HG03159 (cell line): ENCODE results near the gene SLC9B2.

ENCODE experiments used
- ATAC-seq: cut with Tn5 transposase; IDR thresholded peaks from one replicate; pipeline ENCODE4 v1.9.1; 2021; ENCODE audit warnings: mild to moderate bottlenecking, moderate library complexity; ENCODE audit not compliant: unreplicated experiment

Gene SLC9B2

GRCh38 chr4:103079621-103080020 lies 3.1 kb upstream of the SLC9B2 start:
- no peak for ATAC-seq

GRCh38 chr4:103075894-103076746 lies 441 bp downstream of the SLC9B2 start:
- ATAC-seq = peak; percentile 52

GRCh38 chr4:103075435-103075893 lies 1.1 kb downstream of the SLC9B2 start:
- ATAC-seq = peak; percentile 0

GRCh38 chr4:103074744-103075434 lies 1.7 kb downstream of the SLC9B2 start:
- peak; percentile 44 for ATAC-seq

- no peak for ATAC-seq
Observed at GRCh38 chr4:103073792-103074438, 2.6 kb downstream of the SLC9B2 start.

- ATAC-seq = no peak
Observed at GRCh38 chr4:103067841-103068547, 8.6 kb downstream of the SLC9B2 start.

- ATAC-seq = no peak
Observed at GRCh38 chr4:103060453-103061148, 16.0 kb downstream of the SLC9B2 start.

GRCh38 chr4:103054030-103054429 lies 22.5 kb downstream of the SLC9B2 start:
- ATAC-seq = no peak

GRCh38 chr4:103052779-103053178 lies 23.8 kb downstream of the SLC9B2 start:
- no peak for ATAC-seq

GRCh38 chr4:103052145-103052544 lies 24.4 kb downstream of the SLC9B2 start:
- no peak for ATAC-seq

GRCh38 chr4:103050736-103051436 lies 25.7 kb downstream of the SLC9B2 start:
- ATAC-seq = no peak

GRCh38 chr4:103046416-103047290 lies 29.9 kb downstream of the SLC9B2 start:
- ATAC-seq = peak; percentile 93

GRCh38 chr4:103044183-103044582 lies 32.4 kb downstream of the SLC9B2 start:
- no peak for ATAC-seq

GRCh38 chr4:103036169-103036568 lies 40.4 kb downstream of the SLC9B2 start:
- no peak for ATAC-seq

GRCh38 chr4:103032574-103032973 lies 44.0 kb downstream of the SLC9B2 start:
- peak; percentile 72 for ATAC-seq

GRCh38 chr4:103030791-103031190 lies 45.8 kb downstream of the SLC9B2 start:
- ATAC-seq = no peak

GRCh38 chr4:103029300-103029699 lies 47.3 kb downstream of the SLC9B2 start:
- ATAC-seq = no peak

GRCh38 chr4:103026868-103027267 lies 49.7 kb downstream of the SLC9B2 start:
- ATAC-seq = no peak

- no peak for ATAC-seq
Observed at GRCh38 chr4:103024996-103025395, 51.6 kb downstream of the SLC9B2 start.
